Measurements from ENCODE around the gene CDH23. TPM values are rescaled to one million over a fixed set of nuclear protein-coding genes. Genes with fewer than 3 reads are reported as not detected.
A peak's percentile ranks its signal among the peaks of the same experiment; 100 is the strongest.

CDH23 gene
- total and polyA plus RNA-seq, 2 experiments from 2014 or later = 0.08 TPM; not detected in 1

GRCh38 chr10:71832967-71833366 lies 436.2 kb downstream of the CDH23 start:
- Histone ChIP-seq H3K9me3 (ENCODE audit: low read depth) (no peaks in the 10 kb centered on the region), H3K27ac (no peak overlapping the region), H2AFZ (no peak overlapping the region), H3K9me2 (ENCODE audit: insufficient read depth) (no peaks in the 10 kb centered on the region), H3K4me3 (no peak overlapping the region), H3K4me2 (ENCODE audit: unreplicated experiment) (no peak overlapping the region), H3K79me2 (ENCODE audit: insufficient read depth) (peaks cover 91% of the 10 kb centered on the region), H4K20me1 (ENCODE audit: insufficient read depth) (peaks cover 10% of the 10 kb centered on the region; the same call in 1 of the 2 replicates), H3K27me3 (replicated peaks; ENCODE audit: insufficient read depth) (no peaks in the 10 kb centered on the region), H3K36me3 (ENCODE audit: low read depth) (peaks cover 38% of the 10 kb centered on the region), H3K4me1 (ENCODE audit: insufficient read depth) (peaks cover 32% of the 10 kb centered on the region), H3F3A (ENCODE audit: insufficient read depth) (peaks cover 49% of the 10 kb centered on the region), H3K9ac (no peak overlapping the region)
- no peak for DNase-seq
- TF ChIP-seq EZH2 (IDR thresholded peaks at IDR 0.05; ENCODE audit: insufficient read depth, poor library complexity, severe bottlenecking) (no peak), EZH2phosphoT487 (IDR thresholded peaks at IDR 0.05; ENCODE audit: insufficient read depth, low read depth) (no peak)
- 86 to 94% methylated on average over 4 to 5 of the region's 5 CpGs for WGBS, 2 experiments (ENCODE audit: low coverage in 1 of 2, low lambda C conversion rate in 2 of 2, missing lambda C conversion rate in 2 of 2)
- in situ Hi-C loops (cut with MboI) = no loop called here

GRCh38 chr10:71833451-71834342 lies 437.0 kb downstream of the CDH23 start:
- Histone ChIP-seq H3K9me2 (ENCODE audit: insufficient read depth) (no peaks in the 10 kb centered on the region), H3K79me2 (ENCODE audit: insufficient read depth) (peaks cover 92% of the 10 kb centered on the region), H3F3A (ENCODE audit: insufficient read depth) (peaks cover 57% of the 10 kb centered on the region), H3K4me1 (ENCODE audit: insufficient read depth) (peaks cover 39% of the 10 kb centered on the region), H3K4me2 (ENCODE audit: unreplicated experiment) (no peak overlapping the region), H3K9ac (no peak overlapping the region), H3K36me3 (ENCODE audit: low read depth) (peaks cover 32% of the 10 kb centered on the region), H4K20me1 (ENCODE audit: insufficient read depth) (peaks cover 10% of the 10 kb centered on the region; the same call in 1 of the 2 replicates), H3K4me3 (no peak overlapping the region), H2AFZ (no peak overlapping the region), H3K27ac (no peak overlapping the region), H3K9me3 (ENCODE audit: low read depth) (no peaks in the 10 kb centered on the region), H3K27me3 (replicated peaks; ENCODE audit: insufficient read depth) (no peaks in the 10 kb centered on the region)
- TF ChIP-seq EZH2phosphoT487 (IDR thresholded peaks at IDR 0.05; ENCODE audit: insufficient read depth, low read depth) (no peak), EZH2 (IDR thresholded peaks at IDR 0.05; ENCODE audit: insufficient read depth, poor library complexity, severe bottlenecking) (no peak)
- in situ Hi-C loops (cut with MboI) = no loop called here
- WGBS, 2 experiments (ENCODE audit: low coverage in 1 of 2, low lambda C conversion rate in 2 of 2, missing lambda C conversion rate in 2 of 2) = 90 to 95% methylated on average over 8 of the region's 8 CpGs
- no peak for DNase-seq

- Histone ChIP-seq H3K27ac (no peak overlapping the region), H3K9me2 (ENCODE audit: insufficient read depth) (no peaks in the 10 kb centered on the region), H3K9me3 (ENCODE audit: low read depth) (no peaks in the 10 kb centered on the region), H3K4me1 (ENCODE audit: insufficient read depth) (peaks cover 45% of the 10 kb centered on the region), H2AFZ (no peak overlapping the region), H3K4me2 (ENCODE audit: unreplicated experiment) (no peak overlapping the region), H3F3A (ENCODE audit: insufficient read depth) (peaks cover 63% of the 10 kb centered on the region), H3K79me2 (ENCODE audit: insufficient read depth) (peaks cover 92% of the 10 kb centered on the region), H3K9ac (no peak overlapping the region), H3K4me3 (no peak overlapping the region), H3K27me3 (replicated peaks; ENCODE audit: insufficient read depth) (no peaks in the 10 kb centered on the region), H3K36me3 (ENCODE audit: low read depth) (peaks cover 26% of the 10 kb centered on the region), H4K20me1 (ENCODE audit: insufficient read depth) (peaks cover 10% of the 10 kb centered on the region; the same call in 1 of the 2 replicates)
- 96 to 98% methylated on average over 14 of the region's 14 CpGs for WGBS, 2 experiments (ENCODE audit: low coverage in 1 of 2, low lambda C conversion rate in 2 of 2, missing lambda C conversion rate in 2 of 2)
- no peak for DNase-seq
- in situ Hi-C loops (cut with MboI) = no loop called here
- no peak for TF ChIP-seq EZH2phosphoT487 (IDR thresholded peaks at IDR 0.05; ENCODE audit: insufficient read depth, low read depth)
- TF ChIP-seq EZH2 (IDR thresholded peaks at IDR 0.05; ENCODE audit: insufficient read depth, poor library complexity, severe bottlenecking) = no peak
Observed at GRCh38 chr10:71834343-71834674, 437.6 kb downstream of the CDH23 start.

DNA sequence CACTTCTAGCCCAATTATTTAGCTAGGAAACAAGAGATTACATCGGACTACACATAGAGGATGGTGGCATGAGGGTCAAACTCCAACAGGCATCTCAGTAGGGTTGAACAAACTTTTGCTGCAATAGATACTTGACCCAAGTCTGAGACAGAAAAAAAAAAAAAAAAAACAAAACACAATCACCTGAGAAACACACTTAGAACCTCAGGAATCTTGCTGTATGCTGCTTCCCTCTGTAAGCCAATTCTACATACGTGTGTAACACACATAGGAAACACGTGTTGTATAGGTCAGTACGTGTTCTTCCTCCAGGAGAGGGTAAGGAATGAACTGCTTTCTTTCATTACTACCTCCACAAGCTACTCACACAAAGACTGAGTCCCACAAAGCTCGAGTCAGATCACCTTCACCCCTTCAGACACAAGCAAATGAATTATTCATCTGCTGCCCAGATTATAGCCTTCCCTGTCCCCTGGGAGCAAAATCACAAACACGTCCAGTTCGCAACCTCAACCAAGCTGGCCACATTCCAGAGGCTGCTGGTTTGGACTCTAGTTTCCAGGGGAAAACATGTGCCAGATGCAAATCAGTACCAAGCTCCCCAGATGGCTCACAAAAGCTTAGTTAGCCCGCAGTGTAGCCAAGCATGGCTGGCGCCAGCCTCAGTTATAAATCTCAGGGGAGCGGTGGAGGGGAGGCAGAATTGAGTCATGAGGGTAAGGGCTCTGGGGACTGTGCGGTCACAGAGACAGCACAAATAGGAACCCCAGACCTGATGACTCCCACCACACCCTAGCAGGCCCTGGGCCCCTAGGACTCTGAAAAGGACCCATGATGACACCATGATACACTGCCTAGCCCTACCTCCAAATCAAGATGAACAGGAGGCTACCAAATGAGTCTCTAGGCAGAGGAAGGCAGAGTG lies 439.2 kb downstream of the CDH23 start:
- in situ Hi-C loops (cut with MboI) = no loop called here

More for the DNA sequence above, 439.2 kb downstream of the CDH23 start:
- Histone ChIP-seq H3K4me3 (peak overlapping the region; percentile 18; the same call in 1 of the 2 replicates), H2AFZ (no peak overlapping the region), H3K27ac (peak overlapping the region; percentile 83), H3K9me2 (ENCODE audit: insufficient read depth) (no peaks in the 10 kb centered on the region), H3K9me3 (ENCODE audit: low read depth) (no peaks in the 10 kb centered on the region), H3K9ac (peak overlapping the region; percentile 47), H3K4me1 (ENCODE audit: insufficient read depth) (peaks cover 62% of the 10 kb centered on the region), H3K4me2 (ENCODE audit: unreplicated experiment) (peak overlapping the region; percentile 70), H3F3A (ENCODE audit: insufficient read depth) (peaks cover 78% of the 10 kb centered on the region), H3K36me3 (ENCODE audit: low read depth) (peaks cover 15% of the 10 kb centered on the region), H4K20me1 (ENCODE audit: insufficient read depth) (peaks cover 23% of the 10 kb centered on the region; the same call in 1 of the 2 replicates), H3K27me3 (replicated peaks; ENCODE audit: insufficient read depth) (no peaks in the 10 kb centered on the region), H3K79me2 (ENCODE audit: insufficient read depth) (peaks cover 92% of the 10 kb centered on the region)
- TF ChIP-seq EZH2phosphoT487 (IDR thresholded peaks at IDR 0.05; ENCODE audit: insufficient read depth, low read depth) (no peak), EZH2 (IDR thresholded peaks at IDR 0.05; ENCODE audit: insufficient read depth, poor library complexity, severe bottlenecking) (no peak)
- WGBS, 2 experiments (ENCODE audit: low coverage in 1 of 2, low lambda C conversion rate in 2 of 2, missing lambda C conversion rate in 2 of 2) = 5 to 6% methylated on average over 11 of the region's 11 CpGs
- DNase-seq = peak; percentile 98

Measured in GM23248 (cell line).